CD4-positive, alpha-beta T cell (primary cell): Measurements from ENCODE around the gene OCIAD2. TPM values are rescaled to one million over a fixed set of nuclear protein-coding genes. Genes with fewer than 3 reads are reported as not detected.
"Not testable (repeated sequence)": the region's sequence is repeated elsewhere in the genome, so short reads cannot be mapped to it uniquely, and the experiment has no call there.

Source experiments
- ATAC-seq: fragments of 200-7000 bp; cut with Tn5 transposase; one replicate; pipeline ENCODE4 v1.10.0; 2022; ENCODE audit warnings: mild to moderate bottlenecking; ENCODE audit not compliant: poor library complexity
- CTCF ChIA-PET: fragments of 350-600 bp; sonication (Branson Sonifier 250); formaldehyde crosslinking; loops from one replicate; lab custom pipeline; 2021; ENCODE audit warnings: antibody characterized with exemption, inconsistent platforms; lab: Charles Lee
- POLR2A ChIA-PET: fragments of 350-600 bp; sonication (Branson Sonifier 250); formaldehyde crosslinking; loops from one replicate; lab custom pipeline; 2021; ENCODE audit warnings: antibody characterized with exemption, inconsistent platforms; lab: Charles Lee
- DNase-seq, 14 experiments: peaks; one replicate each; pipeline ENCODE4 v3.0.0-alpha.2; 2013 to 2020; ENCODE audit warnings: mixed read lengths in 2 of 14
- H3K27ac ChIP-seq, 2 donors: one replicate each; pipeline versions ENCODE4 v1.5.1 to v1.7.0; 2013; ENCODE audit warnings: low read length in 2 of 2, low read depth in 1 of 2, mild to moderate bottlenecking in 1 of 2
- H3K27me3 ChIP-seq, 2 experiments: 1 replicate in 1 of 2; 2 replicates in 1 of 2; pipeline versions ENCODE4 v1.6.1 to v1.7.0; 2013; ENCODE audit warnings: low read length in 2 of 2, control low read depth in 1 of 2, mild to moderate bottlenecking in 1 of 2, moderate library complexity in 1 of 2; ENCODE audit not compliant: insufficient read depth in 2 of 2, control insufficient read depth in 1 of 2
- H3K36me3 ChIP-seq: one replicate; pipeline ENCODE4 v1.6.1; 2013; ENCODE audit warnings: low read length, control low read depth; ENCODE audit not compliant: insufficient read depth
- H3K4me1 ChIP-seq: one replicate; pipeline ENCODE4 v1.6.1; 2013; ENCODE audit warnings: low read length, control low read depth; ENCODE audit not compliant: insufficient read depth
- H3K4me3 ChIP-seq: one replicate; pipeline ENCODE4 v1.5.1; 2013; ENCODE audit warnings: mild to moderate bottlenecking, low read length, moderate library complexity
- H3K9me3 ChIP-seq, 2 experiments: 1 replicate in 1 of 2; 2 replicates in 1 of 2; pipeline versions ENCODE4 v1.6.1 to v1.7.0; 2013; ENCODE audit warnings: low read length in 2 of 2, mild to moderate bottlenecking in 2 of 2, control low read depth in 1 of 2, moderate library complexity in 1 of 2; ENCODE audit not compliant: control insufficient read depth in 1 of 2, insufficient read depth in 1 of 2
- H3K27ac Mint-ChIP-seq: one replicate; pipeline ENCODE4 v1.8.0; 2020; ENCODE audit warnings: mixed read lengths
- H3K27me3 Mint-ChIP-seq: one replicate; pipeline ENCODE4 v1.8.0; 2021; ENCODE audit warnings: mixed read lengths
- H3K36me3 Mint-ChIP-seq: one replicate; pipeline ENCODE4 v1.8.0; 2021; ENCODE audit warnings: low read depth, mixed read lengths
- H3K4me1 Mint-ChIP-seq: one replicate; pipeline ENCODE4 v1.8.0; 2021; ENCODE audit warnings: low read depth, mixed read lengths
- H3K4me3 Mint-ChIP-seq: one replicate; pipeline ENCODE4 v1.8.0; 2020; ENCODE audit warnings: mild to moderate bottlenecking, mixed read lengths
- H3K9me3 Mint-ChIP-seq: one replicate; pipeline ENCODE4 v1.8.0; 2020; ENCODE audit warnings: mixed read lengths
- CTCF ChIP-seq: fragments of 200-600 bp; IDR thresholded peaks from one replicate; pipeline ENCODE4 v1.8.0; 2022; ENCODE audit warnings: antibody characterized with exemption, mild to moderate bottlenecking
- intact Hi-C, 2 experiments: fragments of 100-400 bp; cut with DNase I in 1 of 2; cut with micrococcal nuclease in 1 of 2; formaldehyde crosslinking; loops; one replicate each; pipeline versions ENCODE4 v1.15.1 to v1.9.0; 2023 to 2025; cut with DNase I, micrococcal nuclease
- total RNA-seq, 174 experiments: library from RNA in 2 of 174; stranded (reverse) in 2 of 174; gene quantifications; one replicate each; pipeline ENCODE4 v1.2.3 and lab custom pipeline; 2021 to 2026

OCIAD2 gene
- total RNA-seq, 2 experiments from 2014 or later = 77.0 to 91.1 TPM

GRCh38 chr4:48853604-48854394, 52.8 kb downstream of the OCIAD2 start:
- peaks cover 65% of the 10 kb centered on the region for H3K36me3 ChIP-seq
- intact Hi-C loops = loop anchor here in 1 of 2 experiments (5.0 kb wide), 1 partner anchor 49 kb away; no protein-coding TSS in a partner anchor
- H3K9me3 ChIP-seq = no peaks in the 10 kb centered on the region
- no peak overlapping the region for H3K4me3 Mint-ChIP-seq
- no peaks in the 10 kb centered on the region for H3K27me3 ChIP-seq
- H3K27ac ChIP-seq = no peak overlapping the region
- POLR2A ChIA-PET = no interaction called here
- H3K27ac Mint-ChIP-seq = no peak overlapping the region
- TF ChIP-seq CTCF = no peak
- CTCF ChIA-PET = no interaction called here
- no peaks in the 10 kb centered on the region for H3K9me3 Mint-ChIP-seq
- no peak overlapping the region for H3K4me3 ChIP-seq
- no peaks in the 10 kb centered on the region for H3K4me1 Mint-ChIP-seq
- H3K27me3 Mint-ChIP-seq = no peaks in the 10 kb centered on the region
- no peaks in the 10 kb centered on the region for H3K4me1 ChIP-seq
- no peak for DNase-seq
- no peak for ATAC-seq
- peaks cover 82% of the 10 kb centered on the region for H3K36me3 Mint-ChIP-seq

GRCh38 chr4:48851651-48852050, 54.9 kb downstream of the OCIAD2 start:
- TF ChIP-seq CTCF = no peak
- Histone ChIP-seq H3K4me3 (no peak overlapping the region), H3K4me1 (no peaks in the 10 kb centered on the region), H3K36me3 (peaks cover 69% of the 10 kb centered on the region), H3K27ac (no peak overlapping the region), H3K27me3 (no peaks in the 10 kb centered on the region), H3K9me3 (no peaks in the 10 kb centered on the region)
- no peak overlapping the region for H3K4me3 Mint-ChIP-seq
- H3K27ac Mint-ChIP-seq = peak overlapping the region; percentile 4
- DNase-seq (no peak), ATAC-seq (no peak)
- H3K36me3 Mint-ChIP-seq = peaks cover 82% of the 10 kb centered on the region
- CTCF ChIA-PET = no interaction called here
- no peaks in the 10 kb centered on the region for H3K4me1 Mint-ChIP-seq
- H3K9me3 Mint-ChIP-seq = peaks cover 4% of the 10 kb centered on the region
- intact Hi-C loops = loop anchor here in 1 of 2 experiments (5.0 kb wide), 1 partner anchor 51 kb away; no protein-coding TSS in a partner anchor
- H3K27me3 Mint-ChIP-seq = no peaks in the 10 kb centered on the region
- POLR2A ChIA-PET = interaction anchor here (1.2 kb wide), 1 partner anchor 72 kb away, joined by 3 read pairs; the partner anchor contains the start of gene FRYL

GRCh38 chr4:48848799-48849198, 57.8 kb downstream of the OCIAD2 start:
- Mint-ChIP-seq H3K36me3 (peaks cover 90% of the 10 kb centered on the region), H3K4me1 (peaks cover 11% of the 10 kb centered on the region)
- H3K4me3 ChIP-seq, DNase-seq, POLR2A ChIA-PET, H3K4me3 Mint-ChIP-seq, H3K9me3 Mint-ChIP-seq, H3K27me3 Mint-ChIP-seq, H3K27ac Mint-ChIP-seq, H3K9me3 ChIP-seq, H3K27ac ChIP-seq, H3K4me1 ChIP-seq, ATAC-seq, H3K27me3 ChIP-seq: not testable (repeated sequence)
- intact Hi-C loops = loop anchor here in 1 of 2 experiments (5.0 kb wide), 1 partner anchor 59 kb away; the partner anchor contains the start of gene OCIAD2
- CTCF ChIA-PET = interaction anchor here (0.9 kb wide), 1 partner anchor 19 kb away, joined by 3 read pairs; no protein-coding TSS in a partner anchor
- peaks cover 74% of the 10 kb centered on the region for H3K36me3 ChIP-seq
